K562 (cell line): ENCODE data around the gene FARP1. TPM values are rescaled to one million over a fixed set of nuclear protein-coding genes. Genes with fewer than 3 reads are reported as not detected.

Experiments
- ATAC-seq: fragments of 200-7000 bp; cut with Tn5 transposase; 3 replicates; pipeline ENCODE4 v1.9.1; 2020; ENCODE audit warnings: moderate library complexity
- BruUV-seq: library from RNA; stranded (reverse); fragments of 400-500 nt; replicated peaks from 2 replicates; lab custom pipeline; 2021; lab: Mats Ljungman, UMichigan
- CTCF ChIA-PET: fragments of 300-600 bp; formaldehyde crosslinking; extraction: SDS; loops from one replicate; lab custom pipeline; 2021; ENCODE audit warnings: low intra/inter-chr PET ratio; lab: Yijun Ruan, JAX
- POLR2A ChIA-PET: fragments of 300-600, 350-650 bp; sonication (Branson Sonifier 250); formaldehyde crosslinking; extraction: SDS; loops from one replicate; lab custom pipeline; 2021; ENCODE audit warnings: antibody characterized with exemption, inconsistent platforms; lab: Yijun Ruan, JAX
- DNase-seq, 4 experiments: peaks; one replicate each; pipeline versions ENCODE4 v3.0.0 to v3.0.0-alpha.2; 2011 to 2018; ENCODE audit warnings: low spot score in 3 of 4, mixed read lengths in 3 of 4; ENCODE audit errors: extremely low read depth in 1 of 4
- FAIRE-seq: peaks from 2 replicates; lab custom pipeline; 2011; peaks lifted over from hg19 to GRCh38; lab: Jason Lieb, UNC
- H2AFZ ChIP-seq: 2 replicates; pipeline ENCODE4 v1.6.0; 2011; ENCODE audit warnings: low read depth, low read length, control low read depth, inconsistent platforms
- H3K27ac ChIP-seq: fragments of 200-600 bp; 3 replicates; pipeline ENCODE4 v1.8.0; 2011; ENCODE audit warnings: low read depth, mild to moderate bottlenecking, control low read depth, inconsistent platforms, low read length, moderate library complexity, mixed read lengths; ENCODE audit errors: extremely low read depth
- H3K27me3 ChIP-seq, 2 experiments: fragments of 300-600 bp in 1 of 2; 2 replicates in 1 of 2; 3 replicates in 1 of 2; pipeline versions ENCODE4 v1.6.0 to v1.8.0; 2011; ENCODE audit warnings: inconsistent platforms in 2 of 2, low read length in 2 of 2, mild to moderate bottlenecking in 1 of 2, mixed read lengths in 1 of 2, moderate library complexity in 1 of 2; ENCODE audit not compliant: control insufficient read depth in 2 of 2, insufficient read depth in 2 of 2
- H3K36me3 ChIP-seq: fragments of 300-600 bp; 3 replicates; pipeline ENCODE4 v1.8.0; 2011; ENCODE audit warnings: mild to moderate bottlenecking, low read length, inconsistent platforms; ENCODE audit not compliant: control insufficient read depth, insufficient read depth
- H3K4me1 ChIP-seq, 2 experiments: fragments of 200-600 bp in 1 of 2; replicated peaks in 1 of 2; 2 replicates in 1 of 2; 3 replicates in 1 of 2; pipeline versions ENCODE4 v1.5.1 to v1.8.0; 2011; ENCODE audit warnings: inconsistent platforms in 2 of 2, low read length in 2 of 2, mild to moderate bottlenecking in 1 of 2, mixed read lengths in 1 of 2, moderate library complexity in 1 of 2; ENCODE audit not compliant: control insufficient read depth in 2 of 2, insufficient read depth in 2 of 2
- H3K4me2 ChIP-seq: 2 replicates; pipeline ENCODE4 v1.6.1; 2011; ENCODE audit warnings: low read length, control low read depth, inconsistent platforms, mixed read lengths; ENCODE audit not compliant: insufficient read depth
- H3K4me3 ChIP-seq: fragments of 200-600 bp; sonication (generic), shearing (Covaris generic); 2 replicates; pipeline ENCODE4 v1.5.1; 2016; ENCODE audit warnings: control low read depth, inconsistent platforms
- H3K79me2 ChIP-seq: fragments of 200-600 bp; 3 replicates; pipeline ENCODE4 v1.8.0; 2011; ENCODE audit warnings: low read length, inconsistent platforms; ENCODE audit not compliant: control insufficient read depth, insufficient read depth
- H3K9ac ChIP-seq, 2 experiments: 2 replicates each; pipeline versions ENCODE4 v1.6.0 to v1.6.1; 2011; ENCODE audit warnings: low read depth in 2 of 2, low read length in 2 of 2, control low read depth in 1 of 2, inconsistent platforms in 1 of 2, mild to moderate bottlenecking in 1 of 2, mixed read lengths in 1 of 2; ENCODE audit not compliant: insufficient read depth in 1 of 2
- H3K9me1 ChIP-seq: one replicate; pipeline ENCODE4 v1.6.0; 2011; ENCODE audit warnings: inconsistent platforms, mild to moderate bottlenecking, low read length, moderate library complexity; ENCODE audit not compliant: control insufficient read depth, insufficient read depth
- H3K9me3 ChIP-seq: replicated peaks from 2 replicates; pipeline ENCODE4 v1.5.1; 2011; ENCODE audit warnings: low read depth, low read length, inconsistent platforms; ENCODE audit not compliant: control insufficient read depth, insufficient read depth
- H4K20me1 ChIP-seq: replicated peaks from 2 replicates; pipeline ENCODE4 v1.6.1; 2011; ENCODE audit warnings: low read length, inconsistent platforms, mixed read lengths; ENCODE audit not compliant: control insufficient read depth, insufficient read depth
- BRD9 ChIP-seq: fragments of 450-650 bp; IDR thresholded peaks from 2 replicates; pipeline ENCODE4 v1.6.1; 2018; ENCODE audit warnings: low read depth; ENCODE audit not compliant: partially characterized antibody
- CBFB ChIP-seq: sonication (generic); formaldehyde crosslinking; IDR thresholded peaks from 2 replicates; pipeline ENCODE4 v1.4.0; 2020; ENCODE audit warnings: mild to moderate bottlenecking, missing genetic modification reagents
- CSDE1 ChIP-seq, 2 experiments: fragments of 450-650 bp; IDR thresholded peaks; 2 replicates each; pipeline ENCODE4 v1.6.1; 2016; ENCODE audit warnings: mild to moderate bottlenecking in 1 of 2
- NFATC3 ChIP-seq: fragments of 450-650 bp; IDR thresholded peaks from 2 replicates; pipeline ENCODE4 v1.6.1; 2017; ENCODE audit warnings: mild to moderate bottlenecking
- NFIX ChIP-seq: fragments of 250-450 bp; sonication (Bioruptor Pico); IDR thresholded peaks from 2 replicates; pipeline ENCODE4 v1.4.0; 2020; ENCODE audit warnings: low read depth, mild to moderate bottlenecking, moderate library complexity
- POLR2H ChIP-seq: IDR thresholded peaks from 2 replicates; pipeline ENCODE4 v1.6.1; 2016; ENCODE audit warnings: missing genetic modification characterization, low read depth, mild to moderate bottlenecking, control low read depth, missing compliant biosample characterization, moderate library complexity
- PURB ChIP-seq: sonication (generic); formaldehyde crosslinking; IDR thresholded peaks from 2 replicates; pipeline ENCODE4 v1.9.0; 2021; ENCODE audit warnings: low read depth, mild to moderate bottlenecking, missing genetic modification reagents
- SOX6 ChIP-seq: fragments of 450-650 bp; IDR thresholded peaks from 2 replicates; pipeline ENCODE4 v1.6.1; 2014; ENCODE audit warnings: mild to moderate bottlenecking
- SRSF9 ChIP-seq: fragments of 200-400 bp; formaldehyde crosslinking; IDR thresholded peaks from 2 replicates; pipeline ENCODE4 v1.6.1; 2017; ENCODE audit warnings: low read depth, low read length, borderline replicate concordance
- TAF9B ChIP-seq: fragments of 450-650 bp; IDR thresholded peaks from 2 replicates; pipeline ENCODE4 v1.6.1; 2018; ENCODE audit warnings: mild to moderate bottlenecking; ENCODE audit not compliant: partially characterized antibody
- TCF3 ChIP-seq: sonication (generic); formaldehyde crosslinking; IDR thresholded peaks from 2 replicates; pipeline ENCODE4 v1.4.0; 2020; ENCODE audit warnings: mild to moderate bottlenecking, missing genetic modification reagents
- TRIM28 ChIP-seq: fragments of 450-650 bp; IDR thresholded peaks from 2 replicates; pipeline ENCODE4 v1.6.1; 2017
- WGBS: fragments of 100-300 bp; shearing (Covaris generic); methylation state at CpG from one replicate; pipeline ENCODE4 v1.1.6; 2016; ENCODE audit warnings: low coverage, mixed read lengths; ENCODE audit not compliant: insufficient coverage; ENCODE audit errors: missing lambda C conversion rate; 5-methylcytosine and 5-hydroxymethylcytosine counted together
- in situ Hi-C: fragments of 300-500 bp; cut with MboI; formaldehyde crosslinking; loops from 4 replicates; pipeline ENCODE4 v1.15.0; 2018; ENCODE audit warnings: inconsistent platforms, mixed read lengths
- intact Hi-C: fragments of 100-400 bp; cut with micrococcal nuclease; formaldehyde crosslinking; loops from 2 replicates; pipeline ENCODE4 v1.14.2; 2022
- polyA plus RNA-seq, 8 experiments: library from polyadenylated mRNA; depleted of rRNA in 4 of 8; stranded (reverse) in 5 of 8; unstranded in 3 of 8; fragments of >200 nt; fragmentation: Nextera tagmentation in 2 of 8; fragmentation: Illumina TruSeq in 1 of 8; extraction: Ambion mirVana in 2 of 8; extraction: Trizol in 1 of 8; gene quantifications; 2 replicates each; pipeline versions ENCODE4 v1.2.1 to v1.2.3, GENCODE V29; 2011 to 2014; ENCODE audit warnings: inconsistent platforms in 1 of 8, missing spikeins in 1 of 8
- total RNA-seq, 7 experiments: library from RNA; depleted of rRNA in 6 of 7; stranded (reverse); fragments of >200 nt in 6 of 7; fragmentation: Illumina TruSeq in 2 of 7; extraction: Trizol in 2 of 7; gene quantifications; 2 replicates each; pipeline versions ENCODE4 v1.2.1 to v1.2.3, GENCODE V29; 2011 to 2021; ENCODE audit warnings: low replicate concordance in 1 of 7
- TF ChIP-seq, protein P1 (sequence below): fragments of 250-450 bp; sonication (Bioruptor Pico); IDR thresholded peaks from 2 replicates; pipeline ENCODE4 v1.5.0; 2021; ENCODE audit warnings: mild to moderate bottlenecking, borderline replicate concordance
- TF ChIP-seq, protein P2 (sequence below): fragments of 450-650 bp; formaldehyde crosslinking; IDR thresholded peaks from 2 replicates; pipeline ENCODE4 v1.4.0; 2020; ENCODE audit warnings: mild to moderate bottlenecking
- TF ChIP-seq, protein P3 (sequence below): fragments of 450-650 bp; IDR thresholded peaks from 2 replicates; pipeline ENCODE4 v1.6.1; 2017; ENCODE audit warnings: antibody characterized with exemption, mild to moderate bottlenecking

FARP1 gene
- total and polyA plus RNA-seq, 9 of the 15 experiments (the other 6 are each of a cell fraction or from before 2014, with no cell fraction given) = 0.03 to 0.29 (median 0.05) TPM; not detected in 3

DNA sequence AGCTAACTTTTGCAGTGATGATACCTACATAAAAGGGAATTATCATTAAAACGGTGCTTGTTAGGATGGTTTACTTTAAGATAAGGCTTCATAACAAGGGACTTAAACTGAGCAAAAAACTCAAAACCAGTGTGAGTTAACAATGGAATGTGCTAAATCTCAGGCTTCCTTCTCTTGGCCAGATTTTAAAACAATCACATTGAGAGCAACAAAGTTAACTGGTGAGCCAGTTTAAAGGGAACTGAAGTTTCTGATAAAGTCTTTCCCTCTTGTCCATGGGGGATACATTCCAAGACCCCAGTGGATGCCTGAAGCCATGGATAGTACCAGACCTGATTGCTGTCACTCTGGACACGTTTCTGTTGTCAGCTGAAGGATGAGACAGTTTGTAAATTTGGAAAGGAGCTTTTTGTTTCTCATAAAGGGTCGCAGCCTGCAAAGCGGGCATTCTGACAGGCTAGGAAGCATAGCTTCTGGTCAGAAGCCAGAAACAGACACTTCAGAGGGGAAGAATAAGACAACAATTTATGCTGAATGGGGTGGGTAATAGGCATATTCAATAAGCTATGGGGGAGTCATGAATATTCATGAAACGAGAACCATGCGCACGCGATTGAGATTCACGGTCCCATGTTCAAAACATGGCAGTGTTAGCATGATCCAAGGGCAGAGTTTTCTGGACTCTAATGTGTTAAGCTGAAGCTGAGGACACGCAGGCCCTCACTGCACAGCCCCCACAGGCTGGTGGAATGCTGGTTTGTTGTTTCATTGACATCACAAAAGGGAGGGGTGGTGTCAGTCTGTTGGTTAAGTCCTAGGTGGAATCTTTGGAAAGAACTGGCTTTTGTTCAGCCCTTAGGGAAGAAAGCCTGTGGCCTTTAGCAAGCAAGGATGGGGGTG is 184.7 kb downstream of the FARP1 start:
- ATAC-seq (no peak), DNase-seq (no peak)
- intact Hi-C loops (no loop called here), in situ Hi-C loops (no loop called here)
- no peak overlapping the region for H2AFZ ChIP-seq
- no peak overlapping the region for H3K9ac ChIP-seq
- H3K27me3 ChIP-seq = peaks cover 0 to 20% of the 10 kb centered on the region in 2 experiments; a peak in 3 of 5 replicates
- H3K27ac ChIP-seq = no peak overlapping the region
- no peaks in the 10 kb centered on the region; a peak in 1 of 5 replicates for H3K4me1 ChIP-seq
- no peaks in the 10 kb centered on the region for H3K36me3 ChIP-seq
- no peak overlapping the region for H3K4me3 ChIP-seq
- no TSS peak for BruUV-seq
- no peak for TF ChIP-seq SOX6
- no peak for TF ChIP-seq NFATC3
- TF ChIP-seq POLR2H = no peak
- TF ChIP-seq TAF9B = no peak
- TF ChIP-seq, protein P1, sequence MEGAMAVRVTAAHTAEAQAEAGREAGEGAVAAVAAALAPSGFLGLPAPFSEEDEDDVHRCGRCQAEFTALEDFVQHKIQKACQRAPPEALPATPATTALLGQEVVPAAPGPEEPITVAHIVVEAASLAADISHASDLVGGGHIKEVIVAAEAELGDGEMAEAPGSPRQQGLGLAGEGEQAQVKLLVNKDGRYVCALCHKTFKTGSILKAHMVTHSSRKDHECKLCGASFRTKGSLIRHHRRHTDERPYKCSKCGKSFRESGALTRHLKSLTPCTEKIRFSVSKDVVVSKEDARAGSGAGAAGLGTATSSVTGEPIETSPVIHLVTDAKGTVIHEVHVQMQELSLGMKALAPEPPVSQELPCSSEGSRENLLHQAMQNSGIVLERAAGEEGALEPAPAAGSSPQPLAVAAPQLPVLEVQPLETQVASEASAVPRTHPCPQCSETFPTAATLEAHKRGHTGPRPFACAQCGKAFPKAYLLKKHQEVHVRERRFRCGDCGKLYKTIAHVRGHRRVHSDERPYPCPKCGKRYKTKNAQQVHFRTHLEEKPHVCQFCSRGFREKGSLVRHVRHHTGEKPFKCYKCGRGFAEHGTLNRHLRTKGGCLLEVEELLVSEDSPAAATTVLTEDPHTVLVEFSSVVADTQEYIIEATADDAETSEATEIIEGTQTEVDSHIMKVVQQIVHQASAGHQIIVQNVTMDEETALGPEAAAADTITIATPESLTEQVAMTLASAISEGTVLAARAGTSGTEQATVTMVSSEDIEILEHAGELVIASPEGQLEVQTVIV = no peak
- no peak for TF ChIP-seq NFIX (CRISPR knock-in tag)
- no peak for TF ChIP-seq PURB
- no peak for TF ChIP-seq SRSF9
- no peak for TF ChIP-seq CSDE1 (IDR thresholded peaks at IDR 0.05)
- TF ChIP-seq TCF3 (CRISPR knock-in tag) = no peak
- TF ChIP-seq TRIM28 = no peak
- TF ChIP-seq CBFB (CRISPR knock-in tag) = no peak
- TF ChIP-seq, protein P2, sequence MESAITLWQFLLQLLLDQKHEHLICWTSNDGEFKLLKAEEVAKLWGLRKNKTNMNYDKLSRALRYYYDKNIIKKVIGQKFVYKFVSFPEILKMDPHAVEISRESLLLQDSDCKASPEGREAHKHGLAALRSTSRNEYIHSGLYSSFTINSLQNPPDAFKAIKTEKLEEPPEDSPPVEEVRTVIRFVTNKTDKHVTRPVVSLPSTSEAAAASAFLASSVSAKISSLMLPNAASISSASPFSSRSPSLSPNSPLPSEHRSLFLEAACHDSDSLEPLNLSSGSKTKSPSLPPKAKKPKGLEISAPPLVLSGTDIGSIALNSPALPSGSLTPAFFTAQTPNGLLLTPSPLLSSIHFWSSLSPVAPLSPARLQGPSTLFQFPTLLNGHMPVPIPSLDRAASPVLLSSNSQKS = no peak
- TF ChIP-seq, protein P3, sequence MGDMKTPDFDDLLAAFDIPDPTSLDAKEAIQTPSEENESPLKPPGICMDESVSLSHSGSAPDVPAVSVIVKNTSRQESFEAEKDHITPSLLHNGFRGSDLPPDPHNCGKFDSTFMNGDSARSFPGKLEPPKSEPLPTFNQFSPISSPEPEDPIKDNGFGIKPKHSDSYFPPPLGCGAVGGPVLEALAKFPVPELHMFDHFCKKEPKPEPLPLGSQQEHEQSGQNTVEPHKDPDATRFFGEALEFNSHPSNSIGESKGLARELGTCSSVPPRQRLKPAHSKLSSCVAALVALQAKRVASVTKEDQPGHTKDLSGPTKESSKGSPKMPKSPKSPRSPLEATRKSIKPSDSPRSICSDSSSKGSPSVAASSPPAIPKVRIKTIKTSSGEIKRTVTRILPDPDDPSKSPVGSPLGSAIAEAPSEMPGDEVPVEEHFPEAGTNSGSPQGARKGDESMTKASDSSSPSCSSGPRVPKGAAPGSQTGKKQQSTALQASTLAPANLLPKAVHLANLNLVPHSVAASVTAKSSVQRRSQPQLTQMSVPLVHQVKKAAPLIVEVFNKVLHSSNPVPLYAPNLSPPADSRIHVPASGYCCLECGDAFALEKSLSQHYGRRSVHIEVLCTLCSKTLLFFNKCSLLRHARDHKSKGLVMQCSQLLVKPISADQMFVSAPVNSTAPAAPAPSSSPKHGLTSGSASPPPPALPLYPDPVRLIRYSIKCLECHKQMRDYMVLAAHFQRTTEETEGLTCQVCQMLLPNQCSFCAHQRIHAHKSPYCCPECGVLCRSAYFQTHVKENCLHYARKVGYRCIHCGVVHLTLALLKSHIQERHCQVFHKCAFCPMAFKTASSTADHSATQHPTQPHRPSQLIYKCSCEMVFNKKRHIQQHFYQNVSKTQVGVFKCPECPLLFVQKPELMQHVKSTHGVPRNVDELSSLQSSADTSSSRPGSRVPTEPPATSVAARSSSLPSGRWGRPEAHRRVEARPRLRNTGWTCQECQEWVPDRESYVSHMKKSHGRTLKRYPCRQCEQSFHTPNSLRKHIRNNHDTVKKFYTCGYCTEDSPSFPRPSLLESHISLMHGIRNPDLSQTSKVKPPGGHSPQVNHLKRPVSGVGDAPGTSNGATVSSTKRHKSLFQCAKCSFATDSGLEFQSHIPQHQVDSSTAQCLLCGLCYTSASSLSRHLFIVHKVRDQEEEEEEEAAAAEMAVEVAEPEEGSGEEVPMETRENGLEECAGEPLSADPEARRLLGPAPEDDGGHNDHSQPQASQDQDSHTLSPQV = no peak
- TF ChIP-seq BRD9 = no peak
- TF ChIP-seq, all 486 proteins: peak for 0
- Histone ChIP-seq H3K9me3 (no peaks in the 10 kb centered on the region), H4K20me1 (no peaks in the 10 kb centered on the region), H3K9me1 (no peaks in the 10 kb centered on the region), H3K79me2 (no peaks in the 10 kb centered on the region), H3K4me2 (no peak overlapping the region)
- CTCF ChIA-PET = no interaction called here
- 16% methylated on average over 10 of the region's 10 CpGs for WGBS
- POLR2A ChIA-PET = interaction anchor here (0.6 kb wide), 1 partner anchor 134 kb away, joined by 3 read pairs; no protein-coding TSS in a partner anchor
- FAIRE-seq = no peak
